Activated gamma-delta T cell treated with anti-CD3 and anti-CD28 coated beads, Interleukin-2, amount 50 U/mL, for 16 hours (primary cell): ENCODE data around the gene TOMM34.

Experiments
- DNase-seq: peaks from one replicate; pipeline ENCODE4 v3.0.0-alpha.2; 2020; ENCODE audit warnings: low read depth

TOMM34 gene

GRCh38 chr20:44962483-44962882 lies 2.3 kb upstream of the TOMM34 start:
- no peak for DNase-seq

DNA sequence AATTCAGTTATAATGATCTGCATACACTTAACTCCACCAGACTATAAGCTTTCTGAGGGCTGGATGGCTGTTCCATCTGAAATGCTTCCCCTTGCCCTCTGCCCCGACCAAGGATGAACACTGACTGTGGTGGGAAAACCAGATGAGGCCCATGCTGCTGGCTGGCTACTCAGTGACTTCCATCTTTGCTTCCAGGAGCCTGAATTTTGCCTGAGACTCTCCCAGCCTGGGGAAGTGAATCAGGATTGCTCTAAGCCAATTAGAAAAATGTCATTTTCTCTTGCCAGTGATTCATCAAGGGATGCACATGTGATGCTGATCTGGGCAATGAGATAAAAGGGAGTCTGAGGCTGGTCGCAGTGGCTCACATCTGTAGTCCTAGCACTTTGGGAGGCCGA lies 1.7 kb upstream of the TOMM34 start:
- DNase-seq: no peak

DNA sequence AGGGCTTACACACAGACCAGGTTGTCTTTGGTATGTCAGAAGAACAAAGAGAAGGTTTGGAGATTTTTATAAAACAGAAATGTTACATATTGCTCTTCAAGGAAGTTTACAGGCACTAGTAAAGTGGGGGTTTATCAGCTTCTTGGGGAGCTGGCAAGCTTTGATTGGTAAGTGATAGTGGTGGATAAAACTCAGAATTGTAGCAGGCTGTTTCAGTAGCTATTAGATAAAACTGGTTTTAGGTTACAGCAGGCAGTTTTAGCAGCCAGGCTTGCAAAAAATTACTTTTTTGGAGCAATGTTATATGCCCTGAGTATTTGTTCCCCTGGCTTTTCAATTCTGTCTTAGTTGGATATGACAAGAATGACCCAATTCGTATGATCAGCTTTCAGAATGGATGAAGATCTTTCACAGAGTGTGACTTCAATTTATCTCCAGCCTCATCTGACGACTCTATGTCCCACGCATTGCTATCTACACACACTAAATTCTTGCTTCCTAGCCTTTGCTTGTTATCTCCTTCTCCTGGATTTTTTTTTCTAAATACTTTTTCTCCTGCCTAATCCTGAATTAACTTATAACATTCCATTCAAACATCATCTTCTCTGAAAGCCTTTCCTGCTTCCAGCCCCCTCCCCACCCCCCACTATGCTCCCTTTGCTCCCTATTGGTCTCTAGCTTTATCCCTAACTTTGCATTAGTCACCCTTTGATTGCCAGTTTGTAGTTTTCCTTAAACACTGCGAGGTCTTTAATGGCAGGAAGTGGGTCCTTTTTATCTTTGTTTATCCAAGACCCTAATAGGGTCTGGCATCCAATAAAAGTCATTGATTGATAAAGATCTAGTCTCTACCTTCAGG lies 1.0 kb upstream of the TOMM34 start:
- DNase-seq: no peak

DNA sequence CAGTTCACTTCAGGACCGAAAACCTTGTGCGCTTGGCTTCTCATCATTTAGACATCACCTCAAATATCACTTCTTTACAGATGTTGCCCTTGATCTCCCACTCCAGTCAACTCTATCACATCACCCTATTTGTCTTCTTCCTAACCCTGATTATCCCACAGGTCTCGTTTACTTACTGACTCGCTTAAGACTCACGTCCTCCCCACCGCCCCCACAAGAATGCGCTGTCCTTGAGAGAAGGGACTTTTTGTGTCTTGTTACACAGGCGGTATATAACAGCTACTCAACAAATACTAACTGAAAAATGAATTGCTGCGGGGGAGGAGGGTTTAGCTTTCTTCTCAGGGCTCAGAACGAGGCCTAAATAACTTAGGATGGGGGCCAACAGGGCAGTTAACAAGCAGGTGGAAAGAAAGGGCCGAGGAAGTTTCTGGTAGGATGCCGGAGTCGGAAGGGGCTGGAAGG lies 527 bp downstream of the TOMM34 start:
- DNase-seq: peak; percentile 60

DNA sequence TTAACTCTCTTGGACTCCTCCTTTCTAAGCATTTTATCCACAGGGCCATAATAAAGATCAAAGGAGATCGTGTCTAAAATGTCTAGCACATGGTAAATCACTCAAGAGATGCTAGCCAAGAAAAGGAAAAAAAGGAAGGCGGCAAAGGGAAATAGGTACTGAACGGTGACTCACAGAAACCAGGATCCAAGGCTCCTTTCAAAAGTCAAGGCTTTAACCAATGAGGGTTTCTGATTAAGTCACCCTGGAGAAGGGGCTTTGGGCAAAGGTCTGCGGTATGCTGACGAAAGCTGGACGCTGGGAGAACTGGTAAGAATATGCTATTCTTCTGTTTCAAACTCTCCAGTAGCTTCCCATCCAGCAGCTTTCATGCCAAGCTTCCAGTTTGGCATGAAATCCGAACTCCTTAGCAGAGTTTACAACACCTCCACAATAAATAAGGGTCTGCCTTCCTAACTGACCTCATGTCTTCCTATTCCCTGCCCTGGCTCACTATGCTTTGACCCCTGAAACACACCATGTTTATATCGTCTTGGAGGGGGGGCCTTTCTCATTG lies 1.0 kb downstream of the TOMM34 start:
- DNase-seq: no peak

- no peak for DNase-seq
Observed at GRCh38 chr20:44958276-44958675, 1.9 kb downstream of the TOMM34 start.

GRCh38 chr20:44956410-44956809 lies 3.8 kb downstream of the TOMM34 start:
- no peak for DNase-seq

DNA sequence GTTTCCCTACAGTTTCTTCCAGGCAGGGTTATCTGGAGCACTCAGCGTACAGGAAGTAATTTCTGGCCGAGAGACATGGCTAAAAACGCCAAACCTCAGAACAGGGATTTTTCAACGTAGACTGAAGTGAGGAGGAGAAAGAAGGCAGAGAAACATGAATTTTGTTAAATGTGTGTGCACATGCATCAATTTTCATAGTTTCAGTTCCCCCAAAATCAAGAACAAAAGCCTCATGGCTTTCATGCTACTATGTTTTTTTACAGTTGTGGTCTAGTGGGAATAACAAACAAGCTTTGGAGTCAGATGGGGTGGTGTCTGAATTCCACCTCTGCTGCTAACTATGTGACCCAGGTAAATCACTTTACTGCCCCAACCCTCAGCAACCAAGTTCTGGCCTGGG lies 4.9 kb downstream of the TOMM34 start:
- no peak for DNase-seq

- DNase-seq: no peak
Observed at GRCh38 chr20:44954211-44954610, 6.0 kb downstream of the TOMM34 start.

- no peak for DNase-seq
Observed at GRCh38 chr20:44952731-44953130, 7.5 kb downstream of the TOMM34 start.

DNA sequence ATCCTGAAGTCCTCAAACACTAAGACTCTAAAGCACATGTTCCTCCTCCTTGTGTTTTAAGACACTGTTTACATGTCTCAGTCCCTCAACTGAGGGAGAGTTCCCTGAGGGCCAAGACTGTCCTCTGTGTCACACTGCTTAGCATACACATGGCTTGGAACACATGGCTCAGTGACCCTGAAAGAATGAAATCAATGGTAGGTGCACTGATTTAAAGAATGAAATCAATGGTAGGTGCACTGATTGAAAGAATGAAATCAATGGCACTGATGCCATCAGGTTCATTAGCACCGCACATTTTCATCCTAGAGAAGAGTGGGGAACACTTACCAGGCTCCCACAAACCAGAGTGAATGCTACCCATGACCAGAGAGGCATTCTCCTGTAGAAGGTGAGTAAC lies 9.8 kb downstream of the TOMM34 start:
- DNase-seq: no peak

GRCh38 chr20:44948513-44948912 lies 11.7 kb downstream of the TOMM34 start:
- DNase-seq: no peak

- no peak for DNase-seq
Observed at GRCh38 chr20:44948107-44948506, 12.1 kb downstream of the TOMM34 start.

DNA sequence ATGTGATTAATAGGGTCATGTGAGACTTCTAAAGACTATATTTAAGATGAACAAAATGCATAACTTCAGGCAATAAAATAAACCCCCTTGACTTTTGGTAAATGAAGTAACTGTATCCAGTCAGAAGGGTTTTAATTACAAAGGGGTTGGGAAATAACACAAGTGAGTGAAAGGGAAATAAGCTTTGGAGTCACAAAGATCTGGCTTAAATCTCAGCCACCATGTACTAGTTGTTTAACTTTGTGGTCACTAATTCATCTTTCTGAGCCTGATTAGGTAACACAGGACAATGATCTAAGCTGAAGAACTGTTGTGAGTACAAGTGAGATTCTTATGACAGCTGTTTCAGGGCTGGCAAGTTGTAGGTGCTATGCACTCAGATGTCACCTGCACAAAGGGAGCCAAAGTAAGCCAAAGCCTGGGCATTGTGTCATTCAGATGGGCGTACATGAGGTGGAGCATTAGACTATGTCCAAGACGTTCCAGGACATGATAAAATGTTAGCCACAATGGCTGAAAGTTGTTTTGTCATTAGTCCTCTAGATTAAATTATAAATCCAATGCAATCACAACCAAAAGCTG lies 13.8 kb downstream of the TOMM34 start:
- no peak for DNase-seq

DNA sequence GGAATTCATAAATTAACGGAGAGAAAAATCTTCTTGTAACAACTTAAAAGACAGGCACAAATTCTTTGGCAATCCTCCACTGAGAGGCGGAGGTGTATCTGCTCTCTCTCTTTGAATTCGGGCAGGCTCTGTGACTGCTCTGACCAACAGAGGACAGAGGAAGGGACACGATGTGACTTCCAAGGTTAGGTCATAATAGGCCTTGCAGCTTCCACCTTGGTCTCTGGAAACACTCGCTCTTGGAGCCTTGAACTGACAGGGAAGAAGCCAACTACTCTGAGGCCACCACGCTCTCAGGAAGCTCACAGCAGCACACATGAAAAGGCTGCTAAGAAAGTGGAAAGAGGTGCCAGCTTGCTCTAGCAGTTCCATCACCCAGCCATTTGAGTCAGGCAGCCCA lies 14.9 kb downstream of the TOMM34 start:
- no peak for DNase-seq

DNA sequence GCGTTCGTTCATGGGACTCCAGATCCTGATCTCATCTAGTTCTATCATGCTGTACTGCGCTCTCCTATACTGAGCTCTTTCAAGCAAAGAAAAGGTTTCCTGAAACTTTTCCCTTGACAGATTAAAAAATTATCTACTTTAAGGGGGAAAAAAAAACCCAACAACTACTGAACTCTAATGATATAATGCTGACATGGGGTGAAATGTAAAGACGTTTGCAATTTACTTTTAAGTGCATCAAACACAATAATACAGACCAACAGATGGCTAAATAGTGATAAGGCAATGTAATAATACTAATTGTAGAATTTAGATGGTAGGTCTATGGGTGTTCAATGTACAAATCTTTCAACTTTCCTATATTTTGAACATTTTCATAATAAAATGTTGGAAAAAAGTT lies 16.4 kb downstream of the TOMM34 start:
- no peak for DNase-seq

DNA sequence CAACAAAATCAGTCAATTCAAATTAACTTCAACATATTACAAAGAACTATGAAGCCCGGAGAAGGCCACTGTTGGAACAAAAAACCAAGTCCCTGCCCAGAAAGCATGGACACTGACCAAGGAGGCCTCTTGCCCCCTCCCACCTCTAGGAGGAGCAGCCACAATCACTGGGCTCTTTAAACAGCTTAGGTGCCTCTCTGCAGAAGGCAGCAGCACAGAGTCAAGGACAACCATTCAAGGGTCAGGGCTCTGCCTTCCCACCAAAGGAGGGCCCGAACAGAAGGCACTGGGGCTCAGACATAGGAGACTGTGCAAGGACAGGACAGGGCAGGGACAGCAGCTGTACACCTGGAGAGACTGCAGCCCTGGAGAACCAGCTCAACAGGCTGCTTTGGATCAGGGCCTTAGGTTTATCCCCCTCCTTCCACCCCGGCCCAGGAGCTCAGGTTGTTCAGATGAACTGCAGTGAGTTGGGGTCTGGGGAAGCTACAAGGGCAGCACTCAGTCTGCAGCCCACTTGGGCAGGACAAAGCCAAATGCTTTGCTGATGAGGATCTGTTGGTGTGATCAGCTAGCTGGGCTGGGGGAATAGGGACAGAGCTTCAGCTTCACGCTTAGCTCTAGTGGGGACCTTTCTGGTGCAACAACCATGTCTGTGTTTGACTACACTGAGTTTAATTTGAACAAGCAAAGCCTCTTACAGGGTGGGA lies 17.8 kb downstream of the TOMM34 start:
- DNase-seq: no peak

- DNase-seq: no peak
Observed at GRCh38 chr20:44941120-44941691, 19.0 kb downstream of the TOMM34 start.

GRCh38 chr20:44938637-44939036 lies 21.6 kb downstream of the TOMM34 start:
- DNase-seq: no peak

GRCh38 chr20:44936510-44936909 lies 23.7 kb downstream of the TOMM34 start:
- no peak for DNase-seq

- no peak for DNase-seq
Observed at GRCh38 chr20:44932916-44933315, 27.3 kb downstream of the TOMM34 start.

DNA sequence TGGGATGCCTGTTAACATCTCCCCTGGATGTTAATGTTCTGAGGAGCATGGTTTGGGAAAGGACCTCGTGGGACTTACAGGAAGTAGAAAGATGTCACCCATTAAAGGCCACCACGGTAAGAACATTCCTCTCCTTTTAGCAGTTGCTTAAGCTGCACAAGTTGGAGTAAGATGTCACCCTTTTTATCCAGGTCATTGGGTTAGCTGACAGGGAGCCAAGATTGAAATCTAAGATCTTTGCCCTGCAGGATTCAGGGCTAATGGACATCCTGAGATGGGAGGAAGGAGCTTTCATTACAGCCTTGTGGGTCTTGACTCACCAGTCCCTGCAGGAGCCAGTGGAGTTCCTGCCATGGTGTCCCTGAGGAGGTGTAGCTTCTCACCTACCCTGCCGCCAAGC lies 28.3 kb downstream of the TOMM34 start:
- DNase-seq: no peak
